Mesenchymal stem cell (in vitro differentiated cells and primary cell): ENCODE data around the gene TMEM218.

Experiments used
- DNase-seq: peaks from one replicate; pipeline ENCODE4 v3.0.0-alpha.2; 2013
- H2AFZ ChIP-seq: one replicate; pipeline ENCODE4 v1.6.1; 2013; ENCODE audit warnings: low read depth, mild to moderate bottlenecking, control low read depth, inconsistent platforms, low read length, moderate library complexity
- H2AK5ac ChIP-seq: 2 replicates; pipeline ENCODE4 v1.6.1; 2013; ENCODE audit warnings: low read length, moderate library complexity, mild to moderate bottlenecking, inconsistent platforms; ENCODE audit not compliant: severe bottlenecking
- H2BK120ac ChIP-seq: one replicate; pipeline ENCODE4 v1.6.1; 2013; ENCODE audit warnings: low read depth, mild to moderate bottlenecking, inconsistent platforms, low read length, moderate library complexity
- H2BK12ac ChIP-seq, 2 experiments: one replicate each; pipeline ENCODE4 v1.6.1; 2013; ENCODE audit warnings: inconsistent platforms in 2 of 2, low read length in 2 of 2, mild to moderate bottlenecking in 2 of 2, moderate library complexity in 2 of 2, control low read depth in 1 of 2
- H2BK15ac ChIP-seq: one replicate; pipeline ENCODE4 v1.6.1; 2013; ENCODE audit warnings: mild to moderate bottlenecking, low read depth, inconsistent platforms; ENCODE audit not compliant: poor library complexity, severe bottlenecking
- H2BK5ac ChIP-seq: 2 replicates; pipeline ENCODE4 v1.6.1; 2013; ENCODE audit warnings: low read depth, mild to moderate bottlenecking, low read length, control low read depth, inconsistent platforms; ENCODE audit not compliant: poor library complexity, severe bottlenecking
- H3K14ac ChIP-seq, 2 experiments: one replicate each; pipeline ENCODE4 v1.6.1; 2013; ENCODE audit warnings: inconsistent platforms in 2 of 2, low read length in 2 of 2, control low read depth in 1 of 2, mild to moderate bottlenecking in 1 of 2, moderate library complexity in 1 of 2
- H3K18ac ChIP-seq, 2 experiments: one replicate each; pipeline ENCODE4 v1.6.1; 2013; ENCODE audit warnings: inconsistent platforms in 2 of 2, low read length in 2 of 2, control low read depth in 1 of 2, low read depth in 1 of 2, mild to moderate bottlenecking in 1 of 2
- H3K23ac ChIP-seq, 2 experiments: one replicate each; pipeline ENCODE4 v1.6.1; 2013; ENCODE audit warnings: inconsistent platforms in 2 of 2, low read length in 2 of 2, mild to moderate bottlenecking in 2 of 2, moderate library complexity in 2 of 2, control low read depth in 1 of 2
- H3K27ac ChIP-seq: 2 replicates; pipeline ENCODE4 v1.5.1; 2013; ENCODE audit warnings: mild to moderate bottlenecking, moderate library complexity, low read length, control low read depth, inconsistent platforms; ENCODE audit not compliant: poor library complexity, severe bottlenecking
- H3K27me3 ChIP-seq, 2 experiments: 2 replicates each; pipeline versions ENCODE4 v1.6.1 to v1.7.0; 2013; ENCODE audit warnings: low read length in 2 of 2, mild to moderate bottlenecking in 2 of 2, moderate library complexity in 2 of 2, control low read depth in 1 of 2, inconsistent platforms in 1 of 2; ENCODE audit not compliant: control insufficient read depth in 1 of 2, insufficient read depth in 1 of 2
- H3K36me3 ChIP-seq, 2 experiments: 2 replicates each; pipeline versions ENCODE4 v1.6.1 to v1.7.0; 2013; ENCODE audit warnings: low read length in 2 of 2, control low read depth in 1 of 2, inconsistent platforms in 1 of 2, low read depth in 1 of 2, mild to moderate bottlenecking in 1 of 2; ENCODE audit not compliant: insufficient read depth in 2 of 2, control insufficient read depth in 1 of 2
- H3K4ac ChIP-seq, 2 experiments: one replicate each; pipeline ENCODE4 v1.6.1; 2013; ENCODE audit warnings: inconsistent platforms in 2 of 2, low read length in 2 of 2, mild to moderate bottlenecking in 2 of 2, moderate library complexity in 2 of 2, control low read depth in 1 of 2, low read depth in 1 of 2
- H3K4me1 ChIP-seq: 2 replicates; pipeline ENCODE4 v1.6.1; 2013; ENCODE audit warnings: low read depth, low read length, control low read depth; ENCODE audit not compliant: control insufficient read depth, insufficient read depth
- H3K4me2 ChIP-seq: 2 replicates; pipeline ENCODE4 v1.6.1; 2013; ENCODE audit warnings: low read length, mild to moderate bottlenecking, inconsistent platforms; ENCODE audit not compliant: poor library complexity, severe bottlenecking
- H3K4me3 ChIP-seq, 2 experiments: 2 replicates each; pipeline versions ENCODE4 v1.5.1 to v1.7.0; 2013; ENCODE audit warnings: low read length in 2 of 2, mild to moderate bottlenecking in 2 of 2, control low read depth in 1 of 2, low read depth in 1 of 2; ENCODE audit not compliant: insufficient read depth in 1 of 2
- H3K79me1 ChIP-seq: replicated peaks from 2 replicates; pipeline ENCODE4 v1.6.1; 2013; ENCODE audit warnings: mild to moderate bottlenecking, control low read depth, low read length, inconsistent platforms; ENCODE audit not compliant: poor library complexity, severe bottlenecking
- H3K9ac ChIP-seq: 2 replicates; pipeline ENCODE4 v1.7.0; 2013; ENCODE audit warnings: mild to moderate bottlenecking, low read length, moderate library complexity
- H3K9me3 ChIP-seq: 2 replicates; pipeline ENCODE4 v1.7.0; 2013; ENCODE audit warnings: mild to moderate bottlenecking, low read length; ENCODE audit not compliant: control insufficient read depth
- H4K8ac ChIP-seq: one replicate; pipeline ENCODE4 v1.6.1; 2013; ENCODE audit warnings: inconsistent platforms, mild to moderate bottlenecking, low read length, moderate library complexity
- H4K91ac ChIP-seq: one replicate; pipeline ENCODE4 v1.6.1; 2013; ENCODE audit warnings: mild to moderate bottlenecking, low read length, inconsistent platforms
- WGBS: methylation state at CpG from one replicate; pipeline ENCODE4 v1.1.7; 2013; ENCODE audit warnings: mixed read lengths; 5-methylcytosine and 5-hydroxymethylcytosine counted together

TMEM218 gene

GRCh38 chr11:125112208-125112604, 780 bp upstream of the TMEM218 start:
- no peak overlapping the region for H2BK5ac ChIP-seq
- H3K36me3 ChIP-seq = no peaks in the 10 kb centered on the region
- H3K27me3 ChIP-seq = no peaks in the 10 kb centered on the region
- H4K8ac ChIP-seq = peak overlapping the region; percentile 95
- no peak overlapping the region for H3K23ac ChIP-seq
- peak overlapping the region; percentile 81 for H3K9ac ChIP-seq
- 89% methylated on average over 9 of the region's 9 CpGs for WGBS
- no peak overlapping the region for H3K27ac ChIP-seq
- H2BK120ac ChIP-seq = no peak overlapping the region
- no peak overlapping the region for H2BK12ac ChIP-seq
- peak overlapping the region; percentile 65 for H2AFZ ChIP-seq
- peaks cover 2% of the 10 kb centered on the region for H3K4me1 ChIP-seq
- peak overlapping the region in 1 of 2 experiments; percentile 90 for H3K4me3 ChIP-seq
- peak overlapping the region; percentile 43 for H4K91ac ChIP-seq
- no peak overlapping the region for H2BK15ac ChIP-seq
- no peak for DNase-seq
- H3K4ac ChIP-seq = peak overlapping the region in 1 of 2 experiments; percentile 63
- H3K79me1 ChIP-seq = peaks cover 6% of the 10 kb centered on the region
- no peaks in the 10 kb centered on the region for H3K9me3 ChIP-seq
- no peak overlapping the region for H2AK5ac ChIP-seq
- peak overlapping the region; percentile 51 for H3K4me2 ChIP-seq
- no peak overlapping the region for H3K14ac ChIP-seq
- peak overlapping the region; percentile 16 to 54 for H3K18ac ChIP-seq

DNA sequence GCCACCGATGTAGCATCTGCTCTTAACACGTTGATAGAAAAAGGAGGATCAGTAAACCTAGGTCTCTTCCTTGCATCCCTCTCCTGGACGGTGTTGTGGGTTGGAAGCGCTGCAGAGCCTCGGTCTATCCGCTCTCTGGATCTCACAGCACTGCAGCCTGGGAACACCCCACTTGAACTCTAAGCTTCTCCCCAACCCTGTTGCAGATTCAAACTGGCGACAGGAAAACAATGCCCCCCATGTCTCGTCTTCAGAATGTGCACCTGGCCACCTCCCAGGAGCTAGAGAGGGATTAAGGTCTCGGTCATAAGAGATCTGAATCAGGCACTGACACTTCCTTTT, 454 bp downstream of the TMEM218 start:
- H2AK5ac ChIP-seq = no peak overlapping the region
- peak overlapping the region; percentile 77 to 90 for H3K4me3 ChIP-seq
- no peak overlapping the region for H2BK120ac ChIP-seq

GRCh38 chr11:125110506-125110905, 920 bp downstream of the TMEM218 start:
- no peaks in the 10 kb centered on the region for H3K27me3 ChIP-seq
- no peaks in the 10 kb centered on the region for H3K36me3 ChIP-seq
- H3K27ac ChIP-seq = no peak overlapping the region
- no peak overlapping the region for H2BK15ac ChIP-seq
- H2BK12ac ChIP-seq = no peak overlapping the region
- H3K4me1 ChIP-seq = peaks cover 2% of the 10 kb centered on the region
- peak overlapping the region; percentile 74 for H3K4me2 ChIP-seq
- DNase-seq = peak; percentile 18
- H3K9ac ChIP-seq = peak overlapping the region; percentile 86
- H3K4ac ChIP-seq = no peak overlapping the region
- H3K18ac ChIP-seq = no peak overlapping the region
- no peak overlapping the region for H3K23ac ChIP-seq
- H3K4me3 ChIP-seq = peak overlapping the region in 1 of 2 experiments; percentile 90
- no peak overlapping the region for H2AK5ac ChIP-seq
- no peak overlapping the region for H4K91ac ChIP-seq
- H2BK120ac ChIP-seq = no peak overlapping the region
- no peak overlapping the region for H2AFZ ChIP-seq
- no CpG with 5 or more reads among the region's 4 CpGs for WGBS
- peaks cover 6% of the 10 kb centered on the region for H3K79me1 ChIP-seq
- H3K14ac ChIP-seq = no peak overlapping the region
- H3K9me3 ChIP-seq = no peaks in the 10 kb centered on the region
- no peak overlapping the region for H2BK5ac ChIP-seq
- H4K8ac ChIP-seq = no peak overlapping the region

More for the DNA sequence above, 454 bp downstream of the TMEM218 start:
- peak overlapping the region; percentile 68 for H2AFZ ChIP-seq
- peak overlapping the region; percentile 27 for H4K8ac ChIP-seq
- H3K27ac ChIP-seq = peak overlapping the region; percentile 31
- peaks cover 2% of the 10 kb centered on the region for H3K4me1 ChIP-seq
- DNase-seq = no peak
- H3K27me3 ChIP-seq = no peaks in the 10 kb centered on the region
- H3K36me3 ChIP-seq = no peaks in the 10 kb centered on the region
- peak overlapping the region; percentile 86 for H3K9ac ChIP-seq
- H2BK5ac ChIP-seq = no peak overlapping the region
- H3K9me3 ChIP-seq = no peaks in the 10 kb centered on the region
- 1% methylated on average over 9 of the region's 9 CpGs for WGBS
- peak overlapping the region in 1 of 2 experiments; percentile 38 for H3K14ac ChIP-seq
- peak overlapping the region in 1 of 2 experiments; percentile 4 for H3K4ac ChIP-seq
- no peak overlapping the region for H3K23ac ChIP-seq
- H3K4me2 ChIP-seq = peak overlapping the region; percentile 74
- H3K18ac ChIP-seq = peak overlapping the region; percentile 13 to 77
- H2BK12ac ChIP-seq = no peak overlapping the region
- no peak overlapping the region for H4K91ac ChIP-seq
- peaks cover 6% of the 10 kb centered on the region for H3K79me1 ChIP-seq
- no peak overlapping the region for H2BK15ac ChIP-seq

- H3K27ac ChIP-seq = no peak overlapping the region
- H3K79me1 ChIP-seq = peaks cover 17% of the 10 kb centered on the region
- H2BK5ac ChIP-seq = no peak overlapping the region
- no peaks in the 10 kb centered on the region for H3K27me3 ChIP-seq
- H3K23ac ChIP-seq = no peak overlapping the region
- H2BK120ac ChIP-seq = no peak overlapping the region
- no peak overlapping the region for H3K4ac ChIP-seq
- H4K91ac ChIP-seq = no peak overlapping the region
- no peaks in the 10 kb centered on the region for H3K36me3 ChIP-seq
- no peak for DNase-seq
- no peak overlapping the region for H2AFZ ChIP-seq
- WGBS = 91% methylated on average over 2 of the region's 3 CpGs
- H3K4me3 ChIP-seq = no peak overlapping the region
- H2AK5ac ChIP-seq = no peak overlapping the region
- H3K4me2 ChIP-seq = no peak overlapping the region
- H3K18ac ChIP-seq = no peak overlapping the region
- no peak overlapping the region for H3K9ac ChIP-seq
- H2BK12ac ChIP-seq = no peak overlapping the region
- H3K4me1 ChIP-seq = peaks cover 2% of the 10 kb centered on the region
- no peaks in the 10 kb centered on the region for H3K9me3 ChIP-seq
- H4K8ac ChIP-seq = no peak overlapping the region
- no peak overlapping the region for H3K14ac ChIP-seq
- H2BK15ac ChIP-seq = no peak overlapping the region
These were observed 3.0 kb downstream of the TMEM218 start for GRCh38 chr11:125108469-125108868.
